ENCODE data around the gene RNF112. TPM values are rescaled to one million over a fixed set of nuclear protein-coding genes. Genes with fewer than 3 reads are reported as not detected.

The RNF112 gene
- total RNA-seq, 4 donors from 2014 or later = 0.54 to 4.2 (median 1.3) TPM

DNA sequence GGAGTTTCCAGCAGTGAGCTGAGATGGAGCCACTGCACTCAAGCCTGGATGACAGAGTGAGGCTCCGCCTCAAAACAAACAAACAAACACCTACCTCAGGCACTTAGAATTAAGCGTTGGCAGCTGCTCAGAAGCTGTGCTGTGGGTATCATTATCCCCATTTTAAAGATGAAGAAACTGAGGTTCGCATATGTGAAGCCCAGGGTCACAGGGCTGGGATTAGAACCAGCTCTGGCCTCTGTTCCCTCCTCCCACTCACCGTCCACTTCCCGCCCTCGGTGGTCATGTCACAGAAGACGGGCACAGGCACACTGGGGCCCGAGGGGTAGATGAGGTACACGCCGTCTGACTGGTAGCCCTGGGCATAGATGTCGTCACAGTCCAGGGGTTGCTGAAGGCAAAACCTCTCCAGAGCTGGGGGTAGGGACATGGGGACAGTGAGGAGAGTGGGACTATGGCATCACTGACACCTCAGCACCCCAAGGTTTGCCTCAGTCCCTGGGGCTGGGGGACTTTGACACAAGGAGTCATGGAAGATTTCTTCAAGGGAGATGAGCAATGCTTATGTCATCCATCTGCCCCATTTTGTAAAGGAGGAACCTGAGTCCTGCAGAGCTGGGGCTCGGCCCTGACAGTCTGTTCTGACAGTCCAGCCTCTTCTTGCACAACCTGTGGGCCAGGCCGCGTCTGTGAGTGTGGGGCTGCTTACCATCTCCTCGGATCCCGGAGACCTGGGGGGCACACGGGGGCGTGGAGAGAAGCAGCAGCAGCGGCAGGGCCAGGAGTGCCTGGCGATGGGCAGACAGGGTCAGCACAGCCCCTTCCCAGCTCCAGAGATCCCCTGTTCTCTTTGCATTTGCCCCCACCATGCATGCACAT is 24.7 kb upstream of the RNF112 start:
- TF ChIP-seq, protein P1, sequence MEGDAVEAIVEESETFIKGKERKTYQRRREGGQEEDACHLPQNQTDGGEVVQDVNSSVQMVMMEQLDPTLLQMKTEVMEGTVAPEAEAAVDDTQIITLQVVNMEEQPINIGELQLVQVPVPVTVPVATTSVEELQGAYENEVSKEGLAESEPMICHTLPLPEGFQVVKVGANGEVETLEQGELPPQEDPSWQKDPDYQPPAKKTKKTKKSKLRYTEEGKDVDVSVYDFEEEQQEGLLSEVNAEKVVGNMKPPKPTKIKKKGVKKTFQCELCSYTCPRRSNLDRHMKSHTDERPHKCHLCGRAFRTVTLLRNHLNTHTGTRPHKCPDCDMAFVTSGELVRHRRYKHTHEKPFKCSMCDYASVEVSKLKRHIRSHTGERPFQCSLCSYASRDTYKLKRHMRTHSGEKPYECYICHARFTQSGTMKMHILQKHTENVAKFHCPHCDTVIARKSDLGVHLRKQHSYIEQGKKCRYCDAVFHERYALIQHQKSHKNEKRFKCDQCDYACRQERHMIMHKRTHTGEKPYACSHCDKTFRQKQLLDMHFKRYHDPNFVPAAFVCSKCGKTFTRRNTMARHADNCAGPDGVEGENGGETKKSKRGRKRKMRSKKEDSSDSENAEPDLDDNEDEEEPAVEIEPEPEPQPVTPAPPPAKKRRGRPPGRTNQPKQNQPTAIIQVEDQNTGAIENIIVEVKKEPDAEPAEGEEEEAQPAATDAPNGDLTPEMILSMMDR (IDR thresholded peaks at IDR 0.05) = no peak
- no peak for TF ChIP-seq POLR2A (IDR thresholded peaks at IDR 0.05)
- DNase-seq (ENCODE audit: low spot score in 2 of 2) = peak; percentile 74 to 96
- 49 to 56% methylated on average over 20 of the region's 20 CpGs for WGBS, 2 donors
- intact Hi-C loops (cut with DNase I; ENCODE audit: low total_unique reads) = no loop called here
- H3K4me3 ChIP-seq (ENCODE audit: low read depth, poor library complexity, severe bottlenecking) = no peak overlapping the region

DNA sequence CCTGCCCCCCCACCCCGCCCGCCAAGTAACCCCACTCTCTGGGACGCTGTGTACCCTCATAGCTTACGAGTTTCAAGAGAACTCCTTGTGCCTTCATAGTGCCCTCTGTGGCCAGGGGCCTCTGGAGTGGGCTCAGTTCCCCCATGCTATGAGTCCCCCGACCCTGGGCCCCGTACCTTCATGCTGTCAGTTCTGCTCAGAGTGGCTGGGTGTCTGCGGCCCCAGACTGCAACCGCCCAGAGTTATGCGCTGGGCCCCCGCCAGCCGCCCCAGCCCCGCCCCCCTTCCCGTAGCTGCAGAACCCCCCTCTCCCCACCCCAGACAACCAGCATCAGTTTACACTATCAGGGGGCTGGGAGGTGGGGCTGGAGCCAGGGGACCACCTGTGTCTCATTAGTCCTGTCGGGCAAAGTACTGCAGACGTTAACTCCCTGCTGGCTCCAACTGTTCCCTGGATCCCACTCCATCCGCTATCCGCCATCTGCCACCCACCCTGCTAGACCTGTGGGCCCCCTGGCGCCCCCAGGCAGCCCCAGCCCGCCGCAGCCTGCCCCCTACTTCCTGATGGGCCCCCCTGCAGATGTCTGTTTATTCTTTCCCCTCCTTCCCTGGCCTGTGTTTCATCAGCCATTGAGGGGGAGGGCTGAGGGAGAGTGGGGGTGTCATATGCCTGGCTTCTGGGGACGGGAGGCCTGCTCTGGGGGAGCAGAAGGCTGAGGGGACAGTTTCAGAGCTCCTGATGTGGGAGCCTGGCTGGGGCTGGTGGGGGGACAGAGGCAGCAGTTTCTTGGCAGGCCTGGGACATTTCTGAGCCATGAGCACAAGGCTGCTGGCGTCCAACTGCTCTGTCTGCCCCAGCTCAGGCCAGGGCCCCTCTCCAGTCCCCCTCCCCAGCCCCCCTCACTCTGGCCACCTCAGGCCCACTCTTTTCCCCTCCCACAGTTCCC is 23.8 kb upstream of the RNF112 start, which contains the start of gene MFAP4:
TSS of gene MFAP4 (minus strand) at position 217 of the 947 bp plus-strand sequence. CDS start at position 182, 35 bp downstream.
- WGBS, 2 donors = 29 to 39% methylated on average over 20 to 22 of the region's 22 CpGs
- intact Hi-C loops (cut with DNase I; ENCODE audit: low total_unique reads) = no loop called here
- DNase-seq (ENCODE audit: low spot score in 2 of 2) = peak in 1 of 2 donors; percentile 93
- no peak within 1 kb of the TSS for H3K4me3 ChIP-seq (ENCODE audit: low read depth, poor library complexity, severe bottlenecking)
- TF ChIP-seq POLR2A (IDR thresholded peaks at IDR 0.05) = no peak
- TF ChIP-seq, protein P1 (IDR thresholded peaks at IDR 0.05) = no peak

DNA sequence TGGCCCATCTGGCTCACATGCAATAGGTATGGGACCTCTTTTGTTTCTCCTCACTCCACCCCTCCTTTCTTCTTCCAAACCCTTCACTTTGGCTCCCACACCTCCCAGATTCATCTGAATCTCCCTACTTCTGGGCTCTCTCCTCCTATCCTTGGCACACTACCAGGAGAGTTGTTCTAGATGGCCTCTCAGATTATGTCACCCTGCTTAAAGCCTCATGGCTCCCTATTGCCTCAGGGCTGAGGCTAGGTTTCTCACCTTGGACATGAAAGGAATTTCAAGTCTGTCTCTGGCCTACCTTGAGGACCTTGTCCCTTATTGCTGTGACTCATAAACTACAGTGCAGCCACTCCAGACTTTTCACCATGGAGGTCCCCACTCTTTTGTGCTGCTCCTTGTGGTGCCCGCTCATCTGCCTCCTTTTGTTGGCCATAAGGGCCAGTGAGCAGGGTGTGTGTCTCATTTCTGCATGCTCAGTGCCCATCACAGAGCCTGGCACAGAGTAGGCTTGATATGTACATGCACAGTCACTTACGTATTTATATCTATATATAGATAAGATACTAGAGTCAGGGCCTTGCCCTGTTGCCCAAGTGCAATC is 23.0 kb upstream of the RNF112 start:
- 78 to 87% methylated on average over 2 of the region's 2 CpGs for WGBS, 2 donors
- H3K4me3 ChIP-seq (ENCODE audit: low read depth, poor library complexity, severe bottlenecking) = no peak overlapping the region
- intact Hi-C loops (cut with DNase I; ENCODE audit: low total_unique reads) = no loop called here
- DNase-seq (ENCODE audit: low spot score in 2 of 2) = peak in 1 of 2 donors; percentile 77
- no peak for TF ChIP-seq POLR2A (IDR thresholded peaks at IDR 0.05)
- TF ChIP-seq, protein P1 (IDR thresholded peaks at IDR 0.05) = no peak

DNA sequence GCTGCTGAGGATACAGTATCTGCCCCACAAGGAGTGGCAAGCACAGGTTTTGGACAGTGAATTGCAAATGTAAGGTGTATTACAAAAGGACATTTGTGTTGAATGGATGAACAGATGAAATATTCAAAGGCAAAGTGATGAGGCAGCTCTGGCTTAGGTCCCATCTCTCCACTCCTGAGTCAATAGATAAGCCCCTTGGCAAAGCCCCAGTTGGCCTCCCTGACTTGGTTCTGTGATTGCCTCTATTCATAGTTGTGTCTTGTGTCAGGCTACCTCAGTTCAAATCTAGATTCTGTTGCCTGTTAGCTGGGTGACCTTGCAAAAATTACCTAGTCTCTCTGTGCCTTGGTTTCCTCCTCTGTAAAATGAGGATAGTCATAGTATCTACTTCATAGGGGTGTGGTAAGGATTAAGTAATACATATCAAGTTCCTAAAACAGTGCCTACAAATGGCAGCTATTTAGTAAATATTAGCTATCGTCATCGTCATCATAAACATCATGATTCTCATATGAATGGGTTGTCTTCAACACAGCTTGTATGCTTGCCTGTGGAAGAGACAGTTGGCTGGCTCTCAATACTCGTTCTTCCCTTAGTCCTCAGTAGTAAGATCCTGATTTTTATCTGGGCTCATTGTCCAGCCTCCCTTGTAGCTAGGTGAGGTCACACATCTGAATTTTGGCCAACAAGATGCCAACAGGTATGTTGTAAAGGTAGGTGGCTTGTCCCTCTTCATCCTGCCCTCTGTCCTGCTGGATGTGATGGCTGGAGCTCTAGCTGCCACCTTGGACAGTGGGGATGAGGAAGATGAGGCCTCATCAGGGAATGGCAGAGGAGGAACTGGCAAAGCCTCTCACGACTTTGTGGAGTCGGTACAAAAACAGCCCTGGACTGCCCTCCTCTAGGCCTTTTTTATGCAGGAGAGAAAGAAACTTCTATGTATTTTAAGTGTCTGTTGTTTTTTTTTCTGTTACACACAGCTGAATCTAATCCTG is 21.9 kb upstream of the RNF112 start:
- no peak overlapping the region for H3K4me3 ChIP-seq (ENCODE audit: low read depth, poor library complexity, severe bottlenecking)
- peak in 1 of 2 donors; percentile 86 for DNase-seq (ENCODE audit: low spot score in 2 of 2)
- 61 to 68% methylated on average over 5 of the region's 5 CpGs for WGBS, 2 donors
- TF ChIP-seq POLR2A (IDR thresholded peaks at IDR 0.05) = no peak
- TF ChIP-seq, protein P1 (IDR thresholded peaks at IDR 0.05) = no peak
- intact Hi-C loops (cut with DNase I; ENCODE audit: low total_unique reads) = no loop called here

Measured in lower leg skin (tissue), 4 donors.